HFF-Myc (cell line): Measurements from ENCODE around the gene MATR3.

ENCODE experiments used
- DNase-seq: peaks from one replicate; pipeline ENCODE4 v3.0.0-alpha.2; 2011; ENCODE audit warnings: low read depth; ENCODE audit errors: extremely low read depth
- H3K4me3 ChIP-seq: replicated peaks from 2 replicates; pipeline ENCODE4 v1.5.1; 2011; ENCODE audit warnings: low read depth, mild to moderate bottlenecking, control low read depth, low read length
- CTCF ChIP-seq: IDR thresholded peaks from 2 replicates; pipeline ENCODE4 v1.5.1; 2012; ENCODE audit warnings: mild to moderate bottlenecking, low read depth, low read length, control low read depth; ENCODE audit errors: missing control alignments

The MATR3 gene

GRCh38 chr5:139251695-139252288 lies 41.7 kb upstream of the MATR3 start:
- H3K4me3 ChIP-seq, result no peak overlapping the region
- DNase-seq, result no peak
- TF ChIP-seq CTCF, result no peak

GRCh38 chr5:139253115-139253514 lies 40.4 kb upstream of the MATR3 start:
- no peak for DNase-seq
- no peak overlapping the region for H3K4me3 ChIP-seq
- no peak for TF ChIP-seq CTCF

- H3K4me3 ChIP-seq, result no peak overlapping the region
- TF ChIP-seq CTCF, result no peak
- no peak for DNase-seq
These were observed 36.7 kb upstream of the MATR3 start for GRCh38 chr5:139256820-139257219.

GRCh38 chr5:139262059-139262741 lies 31.3 kb upstream of the MATR3 start:
- H3K4me3 ChIP-seq, result no peak overlapping the region
- no peak for TF ChIP-seq CTCF
- no peak for DNase-seq

- peak; percentile 91 for TF ChIP-seq CTCF
- DNase-seq, result peak; percentile 81
- H3K4me3 ChIP-seq, result no peak overlapping the region
These were observed 30.6 kb upstream of the MATR3 start for GRCh38 chr5:139262742-139263445.

- no peak for DNase-seq
- no peak for TF ChIP-seq CTCF
- H3K4me3 ChIP-seq, result no peak overlapping the region
These were observed 30.0 kb upstream of the MATR3 start for GRCh38 chr5:139263536-139263935.
